ENCODE measurements around the gene ABCC1.
"Not testable (repeated sequence)": the region's sequence is repeated elsewhere in the genome, so short reads cannot be mapped to it uniquely, and the experiment has no call there.

ABCC1 gene

DNA sequence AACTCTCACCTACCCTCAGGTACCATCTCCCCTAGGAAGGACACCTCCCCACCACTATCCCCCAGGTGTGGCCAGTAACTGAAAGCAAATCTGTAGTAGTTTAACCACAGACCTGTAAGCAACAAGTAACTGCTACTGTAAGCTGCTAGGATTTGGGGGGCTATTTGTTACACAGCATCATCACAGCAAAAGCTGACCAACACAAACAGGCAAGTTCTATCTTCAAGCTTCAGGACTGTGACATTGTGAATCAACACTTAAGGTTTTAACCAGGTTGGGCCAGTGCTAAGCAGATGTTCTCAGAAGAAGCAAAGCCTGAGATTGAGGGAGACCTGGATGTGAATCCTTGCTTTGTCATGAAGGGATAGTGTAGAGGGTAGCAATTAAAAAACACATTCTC is 226.9 kb downstream of the ABCC1 start:
- H3K4me3 ChIP-seq (ENCODE audit: low read length), result no peak overlapping the region
- TF ChIP-seq, protein P1, sequence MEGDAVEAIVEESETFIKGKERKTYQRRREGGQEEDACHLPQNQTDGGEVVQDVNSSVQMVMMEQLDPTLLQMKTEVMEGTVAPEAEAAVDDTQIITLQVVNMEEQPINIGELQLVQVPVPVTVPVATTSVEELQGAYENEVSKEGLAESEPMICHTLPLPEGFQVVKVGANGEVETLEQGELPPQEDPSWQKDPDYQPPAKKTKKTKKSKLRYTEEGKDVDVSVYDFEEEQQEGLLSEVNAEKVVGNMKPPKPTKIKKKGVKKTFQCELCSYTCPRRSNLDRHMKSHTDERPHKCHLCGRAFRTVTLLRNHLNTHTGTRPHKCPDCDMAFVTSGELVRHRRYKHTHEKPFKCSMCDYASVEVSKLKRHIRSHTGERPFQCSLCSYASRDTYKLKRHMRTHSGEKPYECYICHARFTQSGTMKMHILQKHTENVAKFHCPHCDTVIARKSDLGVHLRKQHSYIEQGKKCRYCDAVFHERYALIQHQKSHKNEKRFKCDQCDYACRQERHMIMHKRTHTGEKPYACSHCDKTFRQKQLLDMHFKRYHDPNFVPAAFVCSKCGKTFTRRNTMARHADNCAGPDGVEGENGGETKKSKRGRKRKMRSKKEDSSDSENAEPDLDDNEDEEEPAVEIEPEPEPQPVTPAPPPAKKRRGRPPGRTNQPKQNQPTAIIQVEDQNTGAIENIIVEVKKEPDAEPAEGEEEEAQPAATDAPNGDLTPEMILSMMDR (IDR thresholded peaks at IDR 0.05; ENCODE audit: insufficient read depth, low read depth, low read length, missing control alignments), result no peak
- DNase-seq (ENCODE audit: low read depth), result no peak

DNA sequence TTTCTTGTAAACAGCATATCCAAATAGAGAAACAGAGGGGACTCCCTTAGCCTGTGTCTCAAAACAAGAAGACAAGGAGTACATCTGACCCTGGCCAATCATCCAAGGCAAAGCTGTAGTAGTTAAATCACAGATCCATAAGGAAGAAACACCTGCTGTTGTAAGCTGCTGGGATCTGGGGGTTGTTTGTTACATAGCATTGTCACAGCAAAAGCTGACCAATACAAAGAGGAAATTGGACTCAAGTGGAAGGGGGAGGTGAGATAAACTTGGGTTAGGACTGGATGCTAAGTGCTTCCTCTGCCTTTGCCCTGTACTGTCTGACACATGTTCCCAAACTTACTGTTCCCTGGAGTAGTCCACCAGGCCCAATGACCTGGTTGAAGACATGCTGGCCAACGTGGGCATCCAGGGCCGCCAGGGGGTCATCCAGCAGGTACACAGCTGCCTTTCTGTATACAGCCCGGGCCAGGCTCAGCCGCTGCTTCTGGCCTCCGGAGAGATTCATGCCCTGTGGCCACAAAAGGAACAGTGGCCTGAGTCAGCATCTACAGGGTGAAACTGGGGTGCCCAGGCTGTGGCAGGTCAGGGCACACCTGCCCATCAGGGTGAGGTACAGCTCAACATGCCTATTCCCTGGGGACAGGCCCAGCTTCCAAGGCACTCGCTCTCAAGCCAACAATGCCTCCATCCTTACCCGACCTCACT is 229.2 kb downstream of the ABCC1 start:
- H3K4me3 ChIP-seq (ENCODE audit: low read length), result no peak overlapping the region
- DNase-seq (ENCODE audit: low read depth), result no peak
- TF ChIP-seq, protein P1 (IDR thresholded peaks at IDR 0.05; ENCODE audit: insufficient read depth, low read depth, low read length, missing control alignments), result no peak

DNA sequence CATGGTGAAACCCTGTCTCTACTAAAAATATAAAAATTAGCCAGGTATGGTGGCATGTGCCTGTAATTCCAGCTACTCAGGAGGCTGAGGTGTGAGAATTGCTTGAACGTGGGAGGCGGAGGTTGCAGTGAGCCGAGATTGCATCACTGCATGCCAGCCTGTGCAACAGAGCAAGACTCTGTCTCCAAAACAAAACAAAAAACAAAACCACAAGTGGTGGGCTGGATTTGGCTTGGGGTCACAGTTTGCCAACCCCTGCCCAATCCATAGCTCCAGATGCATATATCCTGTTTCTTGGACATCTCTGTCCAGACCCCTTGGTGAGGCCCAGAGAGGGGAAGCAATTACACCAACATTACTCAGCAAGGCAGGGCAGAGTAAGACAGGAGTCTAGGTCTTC is 232.3 kb downstream of the ABCC1 start:
- H3K4me3 ChIP-seq (ENCODE audit: low read length); DNase-seq (ENCODE audit: low read depth): not testable (repeated sequence)

DNA sequence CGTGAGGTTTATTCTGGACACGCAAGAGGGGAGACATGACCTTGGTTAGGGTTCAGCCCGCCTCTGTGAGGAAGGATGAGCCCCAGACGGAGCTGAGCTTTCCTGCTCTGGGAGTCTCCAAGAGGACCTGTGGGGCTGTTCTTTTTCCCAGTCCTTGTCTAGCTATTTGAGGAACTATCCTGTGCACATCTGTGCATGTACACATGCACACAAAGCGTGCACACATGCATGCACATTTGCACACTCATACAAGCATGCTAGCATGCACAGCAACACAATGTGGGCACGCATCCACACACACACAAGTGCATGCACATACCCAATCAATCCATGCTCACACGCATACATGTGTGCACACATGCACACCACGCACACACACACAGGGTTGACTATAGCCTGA is 233.5 kb downstream of the ABCC1 start:
- no peak for DNase-seq (ENCODE audit: low read depth)
- TF ChIP-seq, protein P1 (IDR thresholded peaks at IDR 0.05; ENCODE audit: insufficient read depth, low read depth, low read length, missing control alignments), result no peak
- no peak overlapping the region for H3K4me3 ChIP-seq (ENCODE audit: low read length)

DNA sequence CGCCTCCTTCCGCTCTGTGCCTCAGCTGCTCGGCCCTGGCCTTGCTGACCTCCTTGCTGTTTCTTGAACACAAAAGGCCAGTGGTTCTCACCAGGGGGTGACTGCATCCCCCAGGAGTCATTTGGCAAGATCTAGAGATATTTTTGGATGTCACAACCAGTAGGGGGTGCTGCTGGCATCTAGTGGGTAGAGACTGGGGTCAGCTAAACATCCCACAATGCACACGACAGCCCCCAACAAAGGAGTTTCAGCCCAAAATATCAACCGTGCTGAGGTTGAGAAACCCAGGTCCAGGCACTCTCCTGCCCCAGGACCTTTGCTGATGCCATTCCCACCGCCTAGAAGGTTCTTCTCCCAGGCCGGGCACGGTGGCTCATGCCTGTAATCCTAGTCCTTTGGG is 234.1 kb downstream of the ABCC1 start:
- TF ChIP-seq, protein P1 (IDR thresholded peaks at IDR 0.05; ENCODE audit: insufficient read depth, low read depth, low read length, missing control alignments), result no peak
- DNase-seq (ENCODE audit: low read depth), result no peak

DNA sequence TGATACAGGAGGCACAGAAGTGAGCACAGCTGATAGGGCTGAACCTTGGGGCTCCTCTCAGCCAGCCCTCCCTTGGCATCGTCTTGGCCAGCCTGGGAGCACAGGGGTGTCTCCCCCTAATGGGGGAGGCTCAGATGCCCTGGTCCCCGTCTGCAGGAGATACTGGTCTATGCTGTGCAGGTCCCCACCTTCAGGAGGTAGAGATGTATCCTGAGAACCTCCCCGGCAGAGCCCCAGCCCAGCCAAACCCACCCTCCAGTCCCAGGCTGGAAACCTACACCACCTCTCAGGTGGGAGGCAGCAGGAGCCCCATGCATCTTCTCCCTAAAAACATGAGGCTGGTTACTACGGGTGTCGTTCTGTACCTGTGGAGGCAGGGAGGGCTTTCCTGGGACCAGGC is 235.2 kb downstream of the ABCC1 start:
- no peak overlapping the region for H3K4me3 ChIP-seq (ENCODE audit: low read length)
- no peak for DNase-seq (ENCODE audit: low read depth)
- TF ChIP-seq, protein P1 (IDR thresholded peaks at IDR 0.05; ENCODE audit: insufficient read depth, low read depth, low read length, missing control alignments), result no peak

More for the DNA sequence above, 234.1 kb downstream of the ABCC1 start:
- H3K4me3 ChIP-seq (ENCODE audit: low read length), result no peak overlapping the region

DNA sequence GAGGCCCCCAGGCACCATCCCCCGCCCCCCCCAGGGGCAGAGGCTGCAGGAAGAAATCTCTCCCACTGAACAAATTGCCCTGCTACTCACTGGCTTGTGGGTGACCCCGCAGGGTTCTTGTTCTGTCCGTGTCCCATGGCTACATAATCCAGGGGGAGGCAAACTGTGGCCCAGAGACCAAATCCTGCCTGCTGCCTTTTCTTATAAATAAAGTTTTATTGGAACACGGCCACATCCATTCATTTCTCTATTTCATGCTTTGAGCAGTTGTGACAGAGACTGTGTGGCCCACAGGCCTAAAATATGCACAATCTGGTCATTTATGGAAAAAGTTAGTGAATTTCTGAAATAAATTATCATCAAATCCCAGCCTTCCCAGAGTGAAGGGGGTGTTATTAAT is 235.7 kb downstream of the ABCC1 start:
- DNase-seq (ENCODE audit: low read depth), result no peak

More for the DNA sequence above, 235.7 kb downstream of the ABCC1 start:
- TF ChIP-seq, protein P1 (IDR thresholded peaks at IDR 0.05; ENCODE audit: insufficient read depth, low read depth, low read length, missing control alignments), result no peak
- no peak overlapping the region for H3K4me3 ChIP-seq (ENCODE audit: low read length)
